Spinal cord (tissue), 10 donors: ENCODE results near the gene SRSF11. TPM values are rescaled to one million over a fixed set of nuclear protein-coding genes. Genes with fewer than 3 reads are reported as not detected.
"Not testable (repeated sequence)": the region's sequence is repeated elsewhere in the genome, so short reads cannot be mapped to it uniquely, and the experiment has no call there.

Experiments
- DNase-seq, 6 donors: peaks; one replicate each; pipeline versions ENCODE4 v3.0.0 to v3.0.0-alpha.2; 2013 to 2015; ENCODE audit warnings: low spot score in 6 of 6, low read depth in 4 of 6
- H3K27ac ChIP-seq: one replicate; pipeline ENCODE4 v1.5.1; 2013; ENCODE audit warnings: low read depth, low read length, control low read depth
- H3K27me3 ChIP-seq: one replicate; pipeline ENCODE4 v1.6.1; 2013; ENCODE audit warnings: low read length; ENCODE audit not compliant: control insufficient read depth, insufficient read depth
- H3K36me3 ChIP-seq: one replicate; pipeline ENCODE4 v1.6.1; 2013; ENCODE audit warnings: low read length; ENCODE audit not compliant: control insufficient read depth, insufficient read depth
- H3K4me1 ChIP-seq: one replicate; pipeline ENCODE4 v1.6.1; 2013; ENCODE audit warnings: low read length; ENCODE audit not compliant: control insufficient read depth, insufficient read depth
- H3K4me3 ChIP-seq: one replicate; pipeline ENCODE4 v1.5.1; 2013; ENCODE audit warnings: low read depth, low read length, control low read depth
- H3K9me3 ChIP-seq: one replicate; pipeline ENCODE4 v1.6.1; 2013; ENCODE audit warnings: low read length; ENCODE audit not compliant: control insufficient read depth, insufficient read depth
- WGBS: methylation state at CpG from one replicate; pipeline ENCODE4 v1.1.5; 2013; ENCODE audit warnings: missing lambda C conversion rate; ENCODE audit not compliant: insufficient coverage; 5-methylcytosine and 5-hydroxymethylcytosine counted together
- long read RNA-seq, 4 donors: transcript quantifications; one replicate each; lab custom pipeline, GENCODE V29; 2026
- polyA plus RNA-seq, 2 donors: library from polyadenylated mRNA; unstranded; fragments of 120-200 nt; gene quantifications; one replicate each; pipeline ENCODE4 v1.2.1, GENCODE V29; 2013; ENCODE audit not compliant: insufficient read length in 2 of 2
- total RNA-seq, 2 donors: library from RNA; depleted of rRNA in 1 of 2; stranded (reverse); fragments of 120-200 nt in 1 of 2; fragments of >200 nt in 1 of 2; gene quantifications; one replicate each; pipeline versions ENCODE4 v1.2.3 to v1.2.4, GENCODE V29; 2013 to 2014
- donor health status: healthy.

The SRSF11 gene
- 100 to 1,000 TPM; 189 to 198 TPM for total RNA-seq
- polyA plus RNA-seq: 100 to 1,000 TPM; 225 to 248 TPM
- long read RNA-seq, donor 1, full-length matches to known transcripts: 47 of 126 reads
- long read RNA-seq, donor 1, partial matches to known transcripts: 79 of 126 reads
- long read RNA-seq, donor 1, other reads (novel, unspliced or antisense): 0 of 126 reads
- long read RNA-seq, donor 2, full-length matches to known transcripts: 4 of 21 reads
- long read RNA-seq, donor 2, partial matches to known transcripts: 17 of 21 reads
- long read RNA-seq, donor 2, other reads (novel, unspliced or antisense): 0 of 21 reads
- long read RNA-seq, donor 3, partial matches to known transcripts: 24 of 33 reads
- long read RNA-seq, donor 3, other reads (novel, unspliced or antisense): 0 of 33 reads
- long read RNA-seq, donor 4, full-length matches to known transcripts: 48 of 304 reads
- long read RNA-seq, donor 4, partial matches to known transcripts: 256 of 304 reads
- long read RNA-seq, donor 4, other reads (novel, unspliced or antisense): 0 of 304 reads

DNA sequence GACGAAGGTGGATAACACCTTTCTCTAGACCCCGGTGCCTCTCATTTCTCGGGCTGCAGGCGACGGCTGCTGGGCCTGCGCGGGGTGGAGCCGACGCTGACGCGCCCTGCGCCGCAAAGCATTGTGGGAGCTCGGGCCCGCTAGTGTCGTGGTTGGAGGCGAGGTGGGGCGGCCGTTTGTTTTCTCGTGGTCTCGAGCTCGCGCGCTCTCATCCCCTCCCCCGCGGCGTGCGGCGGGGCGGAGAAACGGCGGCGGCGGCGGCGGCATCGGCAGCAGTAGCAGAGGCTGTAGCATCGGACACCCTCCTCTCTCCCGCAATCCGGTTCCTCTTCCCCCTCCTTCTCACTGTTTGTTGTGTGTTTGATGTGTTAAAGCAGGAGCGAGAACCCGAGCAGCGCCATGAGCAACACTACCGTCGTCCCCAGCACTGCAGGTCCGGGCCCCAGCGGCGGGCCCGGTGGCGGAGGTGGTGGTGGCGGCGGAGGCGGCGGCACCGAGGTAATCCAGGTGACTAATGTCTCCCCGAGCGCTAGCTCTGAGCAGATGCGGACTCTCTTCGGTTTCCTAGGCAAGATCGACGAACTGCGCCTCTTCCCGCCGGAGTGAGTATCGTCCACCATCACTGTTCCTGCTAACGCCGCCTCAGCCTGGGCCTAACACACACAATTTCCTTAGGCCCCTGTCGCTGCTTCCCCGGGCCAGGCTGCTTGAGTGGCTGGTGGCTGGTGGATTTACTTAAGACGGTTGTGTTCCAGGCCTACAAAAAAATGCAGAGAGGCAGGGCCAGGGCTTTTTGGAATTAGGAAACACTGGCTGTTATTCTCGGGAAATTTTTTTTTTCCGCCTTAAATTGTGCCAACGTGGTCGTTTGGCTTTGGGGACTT is at the start of gene SRSF11:
TSS of gene SRSF11 (plus strand) at position 143 of the 884 bp plus-strand sequence. CDS start at position 400, 257 bp downstream.
- Histone ChIP-seq H3K4me1 (peaks cover 6% of the 10 kb centered on the region), H3K4me3 (peak within 1 kb of the TSS; percentile 77), H3K27me3 (no peaks in the 10 kb centered on the region), H3K36me3 (peaks cover 2% of the 10 kb centered on the region), H3K27ac (peak within 1 kb of the TSS; percentile 97), H3K9me3 (no peaks in the 10 kb centered on the region)
- DNase-seq: peak; percentile 77 to 99 (median 93)
- WGBS: 0% methylated on average over 55 of the region's 74 CpGs

DNA sequence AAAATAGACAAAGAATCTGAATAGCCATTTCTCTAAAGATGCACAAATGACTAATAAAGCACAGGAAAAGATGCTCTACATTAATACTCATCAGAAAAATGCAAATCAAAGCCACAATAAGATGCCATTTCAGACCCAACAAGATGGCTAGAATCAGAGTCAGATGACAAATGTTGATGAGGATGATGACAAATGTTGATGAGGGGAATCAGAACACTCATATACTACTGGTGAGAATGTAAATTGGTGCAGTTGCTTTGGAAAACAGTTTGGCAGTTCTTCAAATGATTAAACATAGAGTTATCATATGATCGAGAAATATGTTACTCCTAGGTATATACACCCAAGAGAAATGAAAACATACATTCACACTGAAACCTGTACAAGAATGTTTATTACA is 49.7 kb upstream of the SRSF11 start:
- no peaks in the 10 kb centered on the region for H3K9me3 ChIP-seq
- H3K27me3 ChIP-seq: no peaks in the 10 kb centered on the region
- H3K27ac ChIP-seq: no peak overlapping the region
- DNase-seq: no peak
- no peak overlapping the region for H3K4me3 ChIP-seq
- no peaks in the 10 kb centered on the region for H3K36me3 ChIP-seq
- H3K4me1 ChIP-seq: no peaks in the 10 kb centered on the region
- WGBS: no CpG with 5 or more reads among the region's 1 CpG

GRCh38 chr1:70185181-70185580 is 36.0 kb upstream of the SRSF11 start:
- not testable (repeated sequence) for H3K27ac ChIP-seq, H3K4me3 ChIP-seq, H3K27me3 ChIP-seq, H3K9me3 ChIP-seq, DNase-seq, H3K4me1 ChIP-seq
- peaks cover 11% of the 10 kb centered on the region for H3K36me3 ChIP-seq
- WGBS: 100% methylated on average over 3 of the region's 3 CpGs

DNA sequence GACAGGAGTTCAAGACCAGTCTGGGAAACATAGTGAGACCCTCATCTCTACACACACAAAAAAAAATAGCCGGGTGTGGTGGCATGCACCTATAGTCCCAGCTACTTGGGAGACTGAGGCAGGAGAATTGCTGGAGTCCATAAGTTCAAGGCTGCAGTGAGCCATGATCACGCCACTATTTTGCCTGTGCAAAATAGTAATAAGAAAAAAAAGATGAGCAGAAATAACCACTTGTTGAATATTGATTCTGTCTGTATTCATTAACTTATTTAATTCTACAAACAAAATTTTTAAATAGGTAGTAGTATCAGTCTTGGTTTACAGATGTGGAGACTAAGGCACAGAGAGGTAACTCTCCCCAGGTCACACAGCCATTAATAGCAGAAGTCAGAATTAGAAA is 32.7 kb upstream of the SRSF11 start:
- DNase-seq: no peak
- H3K4me3 ChIP-seq: no peak overlapping the region
- WGBS: no CpG with 5 or more reads among the region's 2 CpGs
- no peaks in the 10 kb centered on the region for H3K4me1 ChIP-seq
- H3K27me3 ChIP-seq: no peaks in the 10 kb centered on the region
- peaks cover 9% of the 10 kb centered on the region for H3K36me3 ChIP-seq
- no peak overlapping the region for H3K27ac ChIP-seq
- no peaks in the 10 kb centered on the region for H3K9me3 ChIP-seq

- Histone ChIP-seq H3K9me3 (no peaks in the 10 kb centered on the region), H3K4me1 (no peaks in the 10 kb centered on the region), H3K4me3 (no peak overlapping the region), H3K27me3 (no peaks in the 10 kb centered on the region), H3K27ac (no peak overlapping the region), H3K36me3 (peaks cover 3% of the 10 kb centered on the region)
- DNase-seq: no peak
These were observed 31.0 kb upstream of the SRSF11 start for GRCh38 chr1:70190180-70190579.

GRCh38 chr1:70192446-70192845 is 28.7 kb upstream of the SRSF11 start:
- DNase-seq, H3K9me3 ChIP-seq, H3K4me1 ChIP-seq, H3K27ac ChIP-seq, H3K36me3 ChIP-seq, H3K27me3 ChIP-seq, H3K4me3 ChIP-seq: not testable (repeated sequence)

DNA sequence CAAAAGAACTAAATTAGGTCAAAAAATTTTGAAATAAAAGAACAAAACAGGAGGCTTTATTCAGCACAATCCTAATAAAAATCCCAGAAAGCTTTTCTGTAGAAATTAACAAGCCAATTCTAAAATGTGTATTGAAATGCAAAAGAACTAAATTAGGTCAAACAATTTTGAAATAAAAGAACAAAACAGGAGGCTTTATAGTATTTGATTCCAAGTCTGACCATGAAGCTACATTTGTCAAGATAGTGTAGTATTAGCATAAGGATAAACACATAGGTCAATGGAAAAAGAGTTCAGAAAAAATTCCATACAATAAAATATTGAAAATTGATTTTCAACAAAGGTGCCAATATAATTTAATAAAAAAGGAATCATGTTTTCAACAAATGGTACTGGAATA is 26.6 kb upstream of the SRSF11 start:
- no peaks in the 10 kb centered on the region for H3K36me3 ChIP-seq
- DNase-seq: no peak
- H3K27me3 ChIP-seq: no peaks in the 10 kb centered on the region
- no peaks in the 10 kb centered on the region for H3K9me3 ChIP-seq
- no peaks in the 10 kb centered on the region for H3K4me1 ChIP-seq
- no peak overlapping the region for H3K27ac ChIP-seq
- H3K4me3 ChIP-seq: no peak overlapping the region

DNA sequence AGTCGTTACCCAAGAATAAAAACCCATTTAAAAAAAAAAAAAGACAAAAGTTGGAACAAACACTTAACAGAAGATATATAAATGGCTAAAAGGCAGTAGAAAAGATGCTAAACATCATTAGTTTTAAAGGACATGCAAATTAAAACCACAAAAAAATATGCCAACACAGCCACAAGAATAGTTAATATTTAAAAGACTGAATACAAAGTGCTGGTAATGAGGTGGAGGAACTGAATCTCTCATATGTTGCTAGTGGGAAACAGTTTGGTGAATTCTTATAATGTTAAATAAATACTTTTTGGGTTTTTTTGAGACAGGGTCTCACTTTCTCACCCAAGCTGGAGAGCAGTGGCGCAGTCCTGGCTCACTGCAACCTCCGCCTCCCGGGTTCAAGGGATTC is 25.8 kb upstream of the SRSF11 start:
- no peaks in the 10 kb centered on the region for H3K9me3 ChIP-seq
- H3K27me3 ChIP-seq: no peaks in the 10 kb centered on the region
- H3K36me3 ChIP-seq: no peaks in the 10 kb centered on the region
- no peak overlapping the region for H3K27ac ChIP-seq
- DNase-seq: peak in 1 of 6 donors; percentile 2
- no peak overlapping the region for H3K4me3 ChIP-seq
- 100% methylated on average over 1 of the region's 4 CpGs for WGBS
- H3K4me1 ChIP-seq: no peaks in the 10 kb centered on the region

- H3K36me3 ChIP-seq: no peaks in the 10 kb centered on the region
- H3K27ac ChIP-seq: no peak overlapping the region
- H3K9me3 ChIP-seq: no peaks in the 10 kb centered on the region
- no peak for DNase-seq
- no peaks in the 10 kb centered on the region for H3K27me3 ChIP-seq
- H3K4me3 ChIP-seq: no peak overlapping the region
- WGBS: no CpG with 5 or more reads among the region's 3 CpGs
- H3K4me1 ChIP-seq: no peaks in the 10 kb centered on the region
These were observed 24.8 kb upstream of the SRSF11 start for GRCh38 chr1:70196333-70196732.
